ENCODE results near the gene NMBR. TPM values are rescaled to one million over a fixed set of nuclear protein-coding genes. Genes with fewer than 3 reads are reported as not detected.

NMBR gene
- total and polyA plus RNA-seq, 2 of the 8 experiments (the other 6 are each of a cell fraction or from before 2014, with no cell fraction given), result 0.08 TPM; not detected in 1

GRCh38 chr6:142138876-142139275 is 8.0 kb downstream of the NMBR start:
- WGBS, 2 experiments (ENCODE audit: extremely low coverage in 1 of 2, insufficient coverage in 1 of 2, insufficient read length in 1 of 2, insufficient replicate concordance in 2 of 2, low coverage in 1 of 2, low lambda C conversion rate in 2 of 2, missing lambda C conversion rate in 1 of 2), result 86% methylated on average over 2 of the region's 2 CpGs; no CpG with 5 or more reads in 1 of the 2 experiments
- Histone ChIP-seq H4K8ac (ENCODE audit: extremely low read depth, insufficient read depth, low read length) (no peak overlapping the region), H2BK120ac (replicated peaks; ENCODE audit: low read depth, low read length) (no peak overlapping the region), H3K9me3 (ENCODE audit: insufficient read depth in 2 of 2, low read depth in 1 of 2, low read length in 1 of 2) (no peaks in the 10 kb centered on the region), H2BK5ac (ENCODE audit: low read depth, low read length) (no peak overlapping the region), H3K4me3 (ENCODE audit: extremely low read depth in 1 of 4, insufficient read depth in 2 of 4, low read depth in 3 of 4, low read length in 4 of 4) (no peak overlapping the region), H2BK12ac (ENCODE audit: low read depth, low read length) (no peak overlapping the region), H4K5ac (ENCODE audit: insufficient read length, low read depth, low read length) (no peak overlapping the region), H3K27me3 (replicated peaks in 1 of 4; ENCODE audit: control insufficient read depth in 3 of 4, extremely low read depth in 1 of 4, insufficient read depth in 3 of 4, low read length in 3 of 4) (no peaks in the 10 kb centered on the region), H3K23ac (ENCODE audit: insufficient read length) (no peak overlapping the region), H2AK5ac (ENCODE audit: low read depth, low read length) (no peak overlapping the region), H3K4ac (replicated peaks; ENCODE audit: insufficient read length, low read depth, low read length) (no peak overlapping the region), H2BK15ac (ENCODE audit: low read length) (no peak overlapping the region), H3K27ac (ENCODE audit: low read depth, low read length) (no peak overlapping the region), H3K9ac (replicated peaks in 1 of 4; ENCODE audit: extremely low read depth in 1 of 4, low read depth in 3 of 4, low read length in 3 of 4) (no peak overlapping the region), H3K79me1 (ENCODE audit: low read depth, low read length) (no peaks in the 10 kb centered on the region), H4K20me1 (replicated peaks in 1 of 2; ENCODE audit: control insufficient read depth in 1 of 2, insufficient read depth in 2 of 2, low read length in 2 of 2) (no peaks in the 10 kb centered on the region), H4K91ac (replicated peaks; ENCODE audit: insufficient read length, low read length) (no peak overlapping the region), H2BK20ac (ENCODE audit: low read length) (no peak overlapping the region), H3K4me1 (replicated peaks in 1 of 4; ENCODE audit: control insufficient read depth in 3 of 4, insufficient read depth in 4 of 4, low read length in 3 of 4) (no peaks in the 10 kb centered on the region), H2AFZ (ENCODE audit: low read length) (no peak overlapping the region), H3K4me2 (ENCODE audit: insufficient read depth in 1 of 2, low read depth in 2 of 2, low read length in 2 of 2) (no peak overlapping the region), H3K23me2 (ENCODE audit: low read depth, low read length) (no peaks in the 10 kb centered on the region), H3K14ac (ENCODE audit: insufficient read length) (no peak overlapping the region), H3K79me2 (ENCODE audit: control insufficient read depth in 1 of 2, insufficient read depth in 2 of 2, low read length in 2 of 2) (no peaks in the 10 kb centered on the region), H3K36me3 (ENCODE audit: control insufficient read depth in 2 of 4, insufficient read depth in 4 of 4, low read length in 3 of 4) (no peaks in the 10 kb centered on the region), H3K56ac (replicated peaks; ENCODE audit: insufficient read length, low read depth, low read length) (no peak overlapping the region), H3K18ac (ENCODE audit: extremely low read depth, low read length) (no peak overlapping the region)
- no peak for DNase-seq (ENCODE audit: low read depth in 1 of 2, low spot score in 2 of 2)
- FAIRE-seq, result no peak
- POLR2A ChIA-PET (ENCODE audit: partially characterized antibody), result no interaction called here
- CTCF ChIA-PET (ENCODE audit: partially characterized antibody), result interaction anchor here (1.4 to 1.6 kb wide), 2 partner anchors 18 to 24 kb away, joined by 4 to 6 read pairs; no protein-coding TSS in a partner anchor
- TF ChIP-seq JUN (IDR thresholded peaks at IDR 0.05; ENCODE audit: low read depth, low read length), result no peak
- TF ChIP-seq PHF8 (conservative IDR thresholded peaks at IDR 0.05; ENCODE audit: low read depth, low read length), result no peak
- TF ChIP-seq TEAD4 (IDR thresholded peaks at IDR 0.05; ENCODE audit: low read depth, low read length), result no peak
- TF ChIP-seq BCL11A (IDR thresholded peaks at IDR 0.05; ENCODE audit: low read depth in 2 of 2, low read length in 2 of 2), result no peak
- no peak for TF ChIP-seq USF2 (IDR thresholded peaks at IDR 0.05; ENCODE audit: low read length)
- no peak for TF ChIP-seq NRF1 (IDR thresholded peaks at IDR 0.05; ENCODE audit: low read depth, low read length)
- no peak for TF ChIP-seq SIRT6 (IDR thresholded peaks at IDR 0.05; ENCODE audit: low read length)
- TF ChIP-seq RAD21 (IDR thresholded peaks at IDR 0.05 in 1 of 2, conservative IDR thresholded peaks at IDR 0.05 in 1 of 2; ENCODE audit: low read depth in 2 of 2, low read length in 2 of 2), result no peak
- no peak for TF ChIP-seq JUND (IDR thresholded peaks at IDR 0.05; ENCODE audit: low read length)
- TF ChIP-seq NANOG (IDR thresholded peaks at IDR 0.05; ENCODE audit: insufficient read depth, low read depth, low read length, poor library complexity, severe bottlenecking), result no peak
- no peak for TF ChIP-seq CHD2 (IDR thresholded peaks at IDR 0.05; ENCODE audit: low read length)
- no peak for TF ChIP-seq GABPA (IDR thresholded peaks at IDR 0.05; ENCODE audit: borderline replicate concordance, insufficient read depth, low read length)
- no peak for TF ChIP-seq BRCA1 (IDR thresholded peaks at IDR 0.05; ENCODE audit: low read depth, low read length)
- no peak for TF ChIP-seq RXRA (IDR thresholded peaks at IDR 0.05; ENCODE audit: insufficient read depth, low read depth, low read length)

All from H1 (cell line).